HepG2 (cell line): ENCODE results near the gene GFPT2. TPM values are rescaled to one million over a fixed set of nuclear protein-coding genes. Genes with fewer than 3 reads are reported as not detected.

Experiments
- ATAC-seq: fragments of 200-7000 bp; cut with Tn5 transposase; 3 replicates; pipeline ENCODE4 v1.9.1; 2020; ENCODE audit warnings: mild to moderate bottlenecking, moderate library complexity
- BruUV-seq: library from RNA; stranded (reverse); fragments of 400-500 nt; replicated peaks from 2 replicates; lab custom pipeline; 2021; lab: Mats Ljungman, UMichigan
- CTCF ChIA-PET: fragments of 300-600 bp; formaldehyde crosslinking; extraction: SDS; loops from one replicate; lab custom pipeline; 2021; ENCODE audit warnings: low total read pairs, inconsistent platforms, low intra/inter-chr PET ratio; lab: Yijun Ruan, JAX
- POLR2A ChIA-PET: fragments of 350-600 bp; sonication (Branson Sonifier 250); formaldehyde crosslinking; loops from one replicate; lab custom pipeline; 2020; ENCODE audit warnings: antibody characterized with exemption, inconsistent platforms; lab: Yijun Ruan, JAX
- DNase-seq: peaks from one replicate; pipeline ENCODE4 v3.0.0-alpha.2; 2015; ENCODE audit warnings: low spot score
- FAIRE-seq: peaks from 3 replicates; lab custom pipeline; 2011; peaks lifted over from hg19 to GRCh38; lab: Jason Lieb, UNC
- H2AFZ ChIP-seq: one replicate; pipeline ENCODE4 v1.6.1; 2011; ENCODE audit warnings: low read length, inconsistent platforms
- H3K27ac ChIP-seq: fragments of 300-600 bp; 3 replicates; pipeline ENCODE4 v1.8.0; 2011; ENCODE audit warnings: mixed run types, mild to moderate bottlenecking, mixed read lengths, low read length, inconsistent platforms; ENCODE audit not compliant: insufficient read depth; ENCODE audit errors: extremely low read length
- H3K27me3 ChIP-seq, 2 experiments: fragments of 200-600 bp in 1 of 2; 2 replicates in 1 of 2; 3 replicates in 1 of 2; pipeline versions ENCODE4 v1.6.0 to v1.8.0; 2011; ENCODE audit warnings: low read length in 2 of 2, mild to moderate bottlenecking in 2 of 2, moderate library complexity in 2 of 2, inconsistent platforms in 1 of 2; ENCODE audit not compliant: insufficient read depth in 2 of 2, control insufficient read depth in 1 of 2
- H3K36me3 ChIP-seq, 2 experiments: fragments of 200-600 bp in 1 of 2; replicated peaks in 1 of 2; 2 replicates in 1 of 2; 3 replicates in 1 of 2; pipeline versions ENCODE4 v1.5.1 to v1.8.0; 2011; ENCODE audit warnings: low read length in 2 of 2, inconsistent platforms in 1 of 2; ENCODE audit not compliant: insufficient read depth in 2 of 2, control insufficient read depth in 1 of 2
- H3K4me1 ChIP-seq: 2 replicates; pipeline ENCODE4 v1.5.1; 2012; ENCODE audit warnings: low read length, inconsistent platforms; ENCODE audit not compliant: insufficient read depth
- H3K4me2 ChIP-seq: 2 replicates; pipeline ENCODE4 v1.6.0; 2011; ENCODE audit warnings: low read depth, low read length, inconsistent platforms
- H3K4me3 ChIP-seq, 3 experiments: fragments of 200-600 bp in 1 of 3; sonication (generic), shearing (Covaris generic) in 1 of 3; replicated peaks in 1 of 3; 2 replicates each; pipeline ENCODE4 v1.5.1; 2011 to 2016; ENCODE audit warnings: low read length in 3 of 3, inconsistent platforms in 2 of 3, low read depth in 2 of 3, mild to moderate bottlenecking in 2 of 3, control low read depth in 1 of 3, mixed read lengths in 1 of 3; ENCODE audit not compliant: insufficient read depth in 1 of 3
- H3K79me2 ChIP-seq: one replicate; pipeline ENCODE4 v1.6.1; 2011; ENCODE audit warnings: low read length, inconsistent platforms; ENCODE audit not compliant: insufficient read depth
- H3K9ac ChIP-seq: 2 replicates; pipeline ENCODE4 v1.6.0; 2011; ENCODE audit warnings: mild to moderate bottlenecking, low read depth, low read length, inconsistent platforms; ENCODE audit not compliant: insufficient read depth
- H3K9me3 ChIP-seq: 2 replicates; pipeline ENCODE4 v1.5.1; 2012; ENCODE audit warnings: mild to moderate bottlenecking, low read length
- H4K20me1 ChIP-seq: 2 replicates; pipeline ENCODE4 v1.6.0; 2011; ENCODE audit warnings: inconsistent platforms, mild to moderate bottlenecking, low read length, moderate library complexity; ENCODE audit not compliant: insufficient read depth
- CAMTA2 ChIP-seq: sonication (generic); formaldehyde crosslinking; IDR thresholded peaks from 2 replicates; pipeline ENCODE4 v1.4.0; 2020; ENCODE audit warnings: mild to moderate bottlenecking, missing genetic modification reagents, borderline replicate concordance
- GABPB1 ChIP-seq: IDR thresholded peaks from 2 replicates; pipeline ENCODE4 v1.6.1; 2016; ENCODE audit warnings: mild to moderate bottlenecking, missing genetic modification reagents, moderate library complexity, missing compliant biosample characterization
- GZF1 ChIP-seq: sonication (generic); formaldehyde crosslinking; IDR thresholded peaks from 2 replicates; pipeline ENCODE4 v1.5.1; 2020; ENCODE audit warnings: mild to moderate bottlenecking, missing genetic modification reagents
- POLR2AphosphoS2 ChIP-seq: IDR thresholded peaks from 2 replicates; pipeline ENCODE4 v1.6.1; 2011; ENCODE audit warnings: low read depth, low read length, improper control_type of control experiment
- RXRA ChIP-seq: sonication (generic); formaldehyde crosslinking; IDR thresholded peaks from 2 replicates; pipeline ENCODE4 v1.5.1; 2020; ENCODE audit warnings: missing genetic modification reagents
- TAF1 ChIP-seq: sonication (generic); formaldehyde crosslinking; IDR thresholded peaks from 2 replicates; pipeline ENCODE4 v1.4.0; 2020; ENCODE audit warnings: missing genetic modification reagents
- ZEB1 ChIP-seq: IDR thresholded peaks from 2 replicates; pipeline ENCODE4 v1.6.1; 2012; ENCODE audit warnings: mild to moderate bottlenecking, low read depth, inconsistent platforms; ENCODE audit not compliant: insufficient replicate concordance
- ZNF276 ChIP-seq: sonication (generic); formaldehyde crosslinking; IDR thresholded peaks from 2 replicates; pipeline ENCODE4 v1.4.0; 2020; ENCODE audit warnings: mild to moderate bottlenecking, low read depth, missing genetic modification reagents
- ZNF34 ChIP-seq: sonication (generic); formaldehyde crosslinking; IDR thresholded peaks from 2 replicates; pipeline ENCODE4 v1.4.0; 2020; ENCODE audit warnings: mild to moderate bottlenecking, missing genetic modification reagents, borderline replicate concordance
- ZSCAN20 ChIP-seq: sonication (generic); formaldehyde crosslinking; IDR thresholded peaks from 2 replicates; pipeline ENCODE4 v1.4.0; 2020; ENCODE audit warnings: missing genetic modification reagents, mild to moderate bottlenecking, borderline replicate concordance
- WGBS: methylation state at CpG from one replicate; pipeline ENCODE4 v1.1.6; 2017; ENCODE audit warnings: low lambda C conversion rate; 5-methylcytosine and 5-hydroxymethylcytosine counted together
- in situ Hi-C: cut with HindIII; loops from 2 replicates; pipeline ENCODE4 v1.10.0; 2017; ENCODE audit warnings: low pct_unique_long_range_greater_than_20kb; ENCODE audit not compliant: extremely low pct_ligation_motif_present
- intact Hi-C: fragments of 100-400 bp; cut with micrococcal nuclease; formaldehyde crosslinking; loops from one replicate; pipeline ENCODE4 v1.10.0; 2022; ENCODE audit not compliant: unreplicated experiment
- polyA plus RNA-seq, 8 experiments: library from polyadenylated mRNA; depleted of rRNA in 3 of 8; stranded (reverse) in 7 of 8; unstranded in 1 of 8; fragments of >200 nt; fragmentation: Illumina TruSeq in 4 of 8; extraction: Trizol in 4 of 8; gene quantifications; 2 replicates each; pipeline versions ENCODE4 v1.2.1 to v1.2.3, GENCODE V29; 2011 to 2016; ENCODE audit warnings: low read depth in 4 of 8, missing spikeins in 1 of 8, mixed read lengths in 1 of 8; ENCODE audit not compliant: insufficient read depth in 1 of 8
- total RNA-seq, 5 experiments: library from RNA; depleted of rRNA; stranded (reverse); fragments of >200 nt; fragmentation: Illumina TruSeq; extraction: Trizol; gene quantifications; 2 replicates each; pipeline ENCODE4 v1.2.3, GENCODE V29; 2016; ENCODE audit warnings: low read depth in 1 of 5
- TF ChIP-seq, protein P1 (sequence below): sonication (generic); formaldehyde crosslinking; IDR thresholded peaks from 2 replicates; pipeline ENCODE4 v1.8.1; 2023; ENCODE audit warnings: mild to moderate bottlenecking, inconsistent platforms, moderate library complexity, missing genetic modification reagents, borderline replicate concordance

The GFPT2 gene
- total and polyA plus RNA-seq, 2 of the 13 experiments (the other 11 are each of a cell fraction or from before 2014, with no cell fraction given), result 0.18 TPM

DNA sequence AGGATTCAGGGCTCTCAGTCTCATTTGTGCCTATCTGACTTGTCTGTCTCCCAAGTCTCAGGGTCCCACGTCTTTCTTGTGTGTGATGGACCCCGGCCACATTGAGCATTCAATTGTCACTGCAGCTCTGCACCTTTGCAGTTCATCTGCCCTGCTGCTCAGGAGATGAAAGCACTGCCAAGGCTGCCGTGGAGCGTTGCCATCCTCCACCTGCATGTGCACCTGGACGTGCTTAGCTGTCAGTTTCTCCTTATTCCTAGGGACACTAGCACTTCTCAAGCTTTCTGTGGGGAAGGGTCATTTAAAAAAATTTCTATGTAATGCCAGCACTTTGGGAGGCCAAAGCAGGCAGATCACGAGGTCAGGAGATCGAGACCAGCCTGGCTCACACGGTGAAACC, 22.8 kb upstream of the GFPT2 start:
- Histone ChIP-seq H3K79me2 (no peaks in the 10 kb centered on the region), H3K36me3 (no peaks in the 10 kb centered on the region), H4K20me1 (no peaks in the 10 kb centered on the region), H2AFZ (no peak overlapping the region), H3K9ac (no peak overlapping the region), H3K27ac (no peak overlapping the region), H3K4me3 (no peak overlapping the region), H3K4me2 (no peak overlapping the region), H3K27me3 (peaks cover 6 to 58% of the 10 kb centered on the region in 2 experiments), H3K9me3 (no peaks in the 10 kb centered on the region), H3K4me1 (no peaks in the 10 kb centered on the region)
- FAIRE-seq, result no peak
- WGBS, result 20% methylated on average over 8 of the region's 8 CpGs
- intact Hi-C loops (no loop called here), in situ Hi-C loops (no loop called here)
- BruUV-seq, result no TSS peak
- no peak for ATAC-seq
- TF ChIP-seq GABPB1 (CRISPR knock-in tag) (no peak), TAF1 (CRISPR knock-in tag) (no peak), ZSCAN20 (no peak), GZF1 (CRISPR knock-in tag) (no peak), POLR2AphosphoS2 (no peak), RXRA (CRISPR knock-in tag) (no peak), ZNF34 (CRISPR knock-in tag) (no peak), ZEB1 (no peak), CAMTA2 (no peak), ZNF276 (CRISPR knock-in tag) (no peak)
- TF ChIP-seq, protein P1, sequence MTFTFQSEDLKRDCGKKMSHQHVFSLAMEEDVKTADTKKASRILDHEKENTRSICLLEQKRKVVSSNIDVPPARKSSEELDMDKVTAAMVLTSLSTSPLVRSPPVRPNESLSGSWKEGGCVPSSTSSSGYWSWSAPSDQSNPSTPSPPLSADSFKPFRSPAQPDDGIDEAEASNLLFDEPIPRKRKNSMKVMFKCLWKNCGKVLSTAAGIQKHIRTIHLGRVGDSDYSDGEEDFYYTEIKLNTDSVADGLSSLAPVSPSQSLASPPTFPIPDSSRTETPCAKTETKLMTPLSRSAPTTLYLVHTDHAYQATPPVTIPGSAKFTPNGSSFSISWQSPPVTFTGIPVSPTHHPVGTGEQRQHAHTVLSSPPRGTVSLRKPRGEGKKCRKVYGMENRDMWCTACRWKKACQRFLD (CRISPR knock-in tag), result no peak
- ChIA-PET CTCF (no interaction called here), POLR2A (no interaction called here)
- no peak for DNase-seq
